Measurements from ENCODE around the gene CNIH3. TPM values are rescaled to one million over a fixed set of nuclear protein-coding genes. Genes with fewer than 3 reads are reported as not detected.
"Not testable (repeated sequence)": the region's sequence is repeated elsewhere in the genome, so short reads cannot be mapped to it uniquely, and the experiment has no call there.

The CNIH3 gene
- total RNA-seq, 2 donors from 2014 or later = 1.4 to 2.8 TPM

DNA sequence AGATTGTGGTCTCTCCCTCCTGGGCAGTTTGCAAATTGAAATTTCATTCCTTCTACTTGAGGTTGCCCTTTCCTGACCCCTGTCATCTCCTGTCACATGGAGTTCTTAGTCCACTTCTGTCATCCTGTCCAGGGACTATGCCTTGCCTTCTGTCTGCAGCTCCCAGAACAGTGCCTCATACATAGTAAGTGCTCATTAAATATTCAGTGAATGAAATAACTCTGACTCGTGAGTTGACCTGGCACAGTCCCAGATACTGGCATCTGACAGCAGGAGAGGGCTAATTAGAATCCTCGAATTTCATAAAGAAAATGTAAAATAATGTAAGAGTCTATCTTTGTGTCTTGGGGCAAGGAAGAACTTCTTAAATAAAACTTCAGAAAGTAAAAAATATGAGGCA is 50.8 kb downstream of the CNIH3 start:
- Mint-ChIP-seq H3K27ac (no peak overlapping the region), H3K36me3 (ENCODE audit: low read depth) (no peaks in the 10 kb centered on the region), H3K27me3 (peaks cover 20% of the 10 kb centered on the region), H3K4me1 (no peaks in the 10 kb centered on the region), H3K4me3 (no peak overlapping the region)
- ATAC-seq (no peak), DNase-seq (no peak)
- H3K9me3 ChIP-seq (ENCODE audit: control insufficient read depth, low read length, poor library complexity, severe bottlenecking) = no peaks in the 10 kb centered on the region

- ATAC-seq = no peak
- Mint-ChIP-seq H3K27me3 (peaks cover 10% of the 10 kb centered on the region), H3K36me3 (ENCODE audit: low read depth) (no peaks in the 10 kb centered on the region), H3K4me3 (no peak overlapping the region), H3K4me1 (no peaks in the 10 kb centered on the region), H3K27ac (no peak overlapping the region)
- no peaks in the 10 kb centered on the region for H3K9me3 ChIP-seq (ENCODE audit: control insufficient read depth, low read length, poor library complexity, severe bottlenecking)
- DNase-seq = no peak
Observed at GRCh38 chr1:224668984-224669383, 52.9 kb downstream of the CNIH3 start.

DNA sequence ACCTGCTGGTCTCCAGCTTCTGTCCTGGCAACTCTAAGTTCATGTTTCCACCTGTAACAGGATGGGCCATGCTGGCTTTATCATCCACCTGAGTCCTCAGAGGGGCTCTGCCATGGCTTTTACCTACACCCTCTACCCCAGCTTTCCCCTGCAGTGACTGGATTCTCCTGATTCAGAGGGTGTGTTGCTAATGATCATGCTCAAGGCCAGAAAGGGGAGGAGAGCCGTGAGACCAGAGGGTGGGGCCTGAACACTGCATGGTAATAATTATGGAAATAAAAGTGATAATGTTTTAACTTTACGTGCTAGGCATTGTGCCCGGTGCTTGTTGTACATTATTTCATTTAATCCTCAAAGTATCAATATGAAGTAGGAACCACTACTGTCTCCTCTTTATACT is 53.3 kb downstream of the CNIH3 start:
- no peaks in the 10 kb centered on the region for H3K9me3 ChIP-seq (ENCODE audit: control insufficient read depth, low read length, poor library complexity, severe bottlenecking)
- H3K27me3 Mint-ChIP-seq = peaks cover 10% of the 10 kb centered on the region
- ATAC-seq (no peak), DNase-seq (no peak)
- no peak overlapping the region for H3K4me3 Mint-ChIP-seq
- H3K4me1 Mint-ChIP-seq = no peaks in the 10 kb centered on the region
- no peaks in the 10 kb centered on the region for H3K36me3 Mint-ChIP-seq (ENCODE audit: low read depth)
- no peak overlapping the region for H3K27ac Mint-ChIP-seq

- Mint-ChIP-seq H3K27me3 (peaks cover 15% of the 10 kb centered on the region), H3K4me3 (no peak overlapping the region), H3K27ac (no peak overlapping the region), H3K36me3 (ENCODE audit: low read depth) (no peaks in the 10 kb centered on the region), H3K4me1 (no peaks in the 10 kb centered on the region)
- no peaks in the 10 kb centered on the region for H3K9me3 ChIP-seq (ENCODE audit: control insufficient read depth, low read length, poor library complexity, severe bottlenecking)
- ATAC-seq (no peak), DNase-seq (no peak)
Observed at GRCh38 chr1:224670506-224670905, 54.4 kb downstream of the CNIH3 start.

DNA sequence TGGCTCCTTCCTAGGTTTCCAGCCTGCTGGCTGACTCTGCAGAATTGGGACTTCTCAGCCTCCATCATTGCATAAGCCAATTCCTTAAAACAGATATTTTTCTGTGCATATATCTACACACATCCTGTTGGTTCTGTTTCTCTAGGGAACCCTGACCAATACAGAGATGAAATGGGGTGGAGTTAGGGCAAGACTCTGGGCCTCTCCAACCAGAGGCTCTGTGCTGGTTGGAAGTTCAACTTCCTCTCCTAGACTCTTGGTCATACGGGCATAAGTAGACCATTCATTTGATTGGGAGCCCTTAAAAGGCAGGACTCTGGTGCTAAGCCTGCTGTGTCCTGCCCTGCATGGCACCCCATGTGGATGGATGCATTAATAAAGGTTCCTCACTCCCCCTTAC is 55.0 kb downstream of the CNIH3 start:
- DNase-seq = no peak
- Mint-ChIP-seq H3K36me3 (ENCODE audit: low read depth) (no peaks in the 10 kb centered on the region), H3K4me3 (no peak overlapping the region), H3K27ac (no peak overlapping the region), H3K27me3 (peaks cover 15% of the 10 kb centered on the region), H3K4me1 (no peaks in the 10 kb centered on the region)
- no peak for ATAC-seq
- H3K9me3 ChIP-seq (ENCODE audit: control insufficient read depth, low read length, poor library complexity, severe bottlenecking) = no peaks in the 10 kb centered on the region

GRCh38 chr1:224673141-224673540 is 57.0 kb downstream of the CNIH3 start:
- no peak for DNase-seq
- no peak for ATAC-seq
- Mint-ChIP-seq H3K4me1 (no peaks in the 10 kb centered on the region), H3K36me3 (ENCODE audit: low read depth) (no peaks in the 10 kb centered on the region), H3K27me3 (peaks cover 17% of the 10 kb centered on the region), H3K27ac (no peak overlapping the region), H3K4me3 (no peak overlapping the region)
- no peaks in the 10 kb centered on the region for H3K9me3 ChIP-seq (ENCODE audit: control insufficient read depth, low read length, poor library complexity, severe bottlenecking)

DNA sequence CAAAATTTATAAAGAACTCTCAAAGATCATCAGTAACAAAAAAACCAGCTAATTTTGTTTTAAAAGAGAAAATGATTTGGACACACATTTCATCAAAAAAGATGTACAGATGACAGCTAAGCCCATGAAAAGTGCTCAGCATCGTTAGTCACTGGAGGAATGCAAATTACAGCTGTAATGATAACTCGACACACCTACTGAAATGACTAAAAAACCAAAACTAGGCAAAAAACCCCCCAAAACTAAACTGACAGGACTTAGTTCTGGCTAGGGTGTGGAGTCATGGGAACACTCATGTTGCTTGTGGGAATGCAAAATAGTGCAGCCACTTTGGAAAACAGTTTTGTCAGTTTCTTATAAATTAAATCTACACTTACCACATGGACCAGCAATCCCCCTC is 59.5 kb downstream of the CNIH3 start:
- ATAC-seq = no peak
- no peaks in the 10 kb centered on the region for H3K4me1 Mint-ChIP-seq

GRCh38 chr1:224676551-224676950 is 60.4 kb downstream of the CNIH3 start:
- DNase-seq (no peak), ATAC-seq (no peak)
- no peaks in the 10 kb centered on the region for H3K36me3 Mint-ChIP-seq (ENCODE audit: low read depth)
- H3K4me1 Mint-ChIP-seq = no peaks in the 10 kb centered on the region
- peaks cover 22% of the 10 kb centered on the region for H3K27me3 Mint-ChIP-seq
- no peak overlapping the region for H3K4me3 Mint-ChIP-seq
- H3K27ac Mint-ChIP-seq = no peak overlapping the region
- no peaks in the 10 kb centered on the region for H3K9me3 ChIP-seq (ENCODE audit: control insufficient read depth, low read length, poor library complexity, severe bottlenecking)

More for the DNA sequence above, 59.5 kb downstream of the CNIH3 start:
- H3K27me3 Mint-ChIP-seq = peaks cover 17% of the 10 kb centered on the region
- H3K9me3 ChIP-seq (ENCODE audit: control insufficient read depth, low read length, poor library complexity, severe bottlenecking) = no peaks in the 10 kb centered on the region
- no peak overlapping the region for H3K4me3 Mint-ChIP-seq
- no peaks in the 10 kb centered on the region for H3K36me3 Mint-ChIP-seq (ENCODE audit: low read depth)
- DNase-seq = no peak
- H3K27ac Mint-ChIP-seq = no peak overlapping the region

- Mint-ChIP-seq H3K4me3 (no peak overlapping the region), H3K27me3 (peaks cover 21% of the 10 kb centered on the region), H3K27ac (no peak overlapping the region), H3K36me3 (ENCODE audit: low read depth) (no peaks in the 10 kb centered on the region), H3K4me1 (no peaks in the 10 kb centered on the region)
- no peaks in the 10 kb centered on the region for H3K9me3 ChIP-seq (ENCODE audit: control insufficient read depth, low read length, poor library complexity, severe bottlenecking)
- DNase-seq = no peak
- ATAC-seq = no peak
Observed at GRCh38 chr1:224678168-224678567, 62.1 kb downstream of the CNIH3 start.

- no peaks in the 10 kb centered on the region for H3K36me3 Mint-ChIP-seq (ENCODE audit: low read depth)
- H3K9me3 ChIP-seq (ENCODE audit: control insufficient read depth, low read length, poor library complexity, severe bottlenecking) = no peaks in the 10 kb centered on the region
- DNase-seq = no peak
- no peak for ATAC-seq
- peaks cover 27% of the 10 kb centered on the region for H3K27me3 Mint-ChIP-seq
- H3K4me1 Mint-ChIP-seq = no peaks in the 10 kb centered on the region
- no peak overlapping the region for H3K4me3 Mint-ChIP-seq
- no peak overlapping the region for H3K27ac Mint-ChIP-seq
Observed at GRCh38 chr1:224679606-224680005, 63.5 kb downstream of the CNIH3 start.

GRCh38 chr1:224681816-224682215 is 65.7 kb downstream of the CNIH3 start:
- Mint-ChIP-seq H3K36me3 (ENCODE audit: low read depth) (no peaks in the 10 kb centered on the region), H3K4me3 (no peak overlapping the region), H3K4me1 (no peaks in the 10 kb centered on the region), H3K27ac (no peak overlapping the region), H3K27me3 (peaks cover 29% of the 10 kb centered on the region)
- DNase-seq (no peak), ATAC-seq (no peak)
- H3K9me3 ChIP-seq (ENCODE audit: control insufficient read depth, low read length, poor library complexity, severe bottlenecking) = no peaks in the 10 kb centered on the region

DNA sequence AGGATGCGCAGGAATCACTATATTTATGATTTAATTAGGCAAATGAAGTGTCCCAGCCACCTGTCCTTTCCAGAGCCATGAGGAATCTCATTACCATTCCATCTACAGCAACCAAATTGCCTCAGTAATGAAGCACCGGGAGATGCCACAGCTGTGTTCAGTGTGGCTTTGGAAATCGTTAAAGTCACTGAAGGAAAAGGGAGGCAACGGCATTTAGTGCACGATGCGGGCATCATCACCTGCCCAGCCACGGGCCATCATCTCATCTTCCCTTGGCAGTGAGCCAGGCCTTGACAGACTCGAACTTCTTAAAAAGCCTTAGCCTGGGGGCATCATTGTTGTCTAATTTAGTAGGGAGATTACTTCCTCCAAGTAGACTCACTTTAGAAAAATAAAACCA is 67.8 kb downstream of the CNIH3 start:
- Mint-ChIP-seq H3K27me3 (peaks cover 25% of the 10 kb centered on the region), H3K36me3 (ENCODE audit: low read depth) (no peaks in the 10 kb centered on the region), H3K4me1 (no peaks in the 10 kb centered on the region), H3K27ac (no peak overlapping the region), H3K4me3 (no peak overlapping the region)
- DNase-seq = no peak
- ATAC-seq = no peak
- no peaks in the 10 kb centered on the region for H3K9me3 ChIP-seq (ENCODE audit: control insufficient read depth, low read length, poor library complexity, severe bottlenecking)

- Mint-ChIP-seq H3K27me3 (peaks cover 34% of the 10 kb centered on the region), H3K4me3 (no peak overlapping the region), H3K36me3 (ENCODE audit: low read depth) (no peaks in the 10 kb centered on the region), H3K4me1 (no peaks in the 10 kb centered on the region), H3K27ac (no peak overlapping the region)
- no peaks in the 10 kb centered on the region for H3K9me3 ChIP-seq (ENCODE audit: control insufficient read depth, low read length, poor library complexity, severe bottlenecking)
- no peak for ATAC-seq
- no peak for DNase-seq
Observed at GRCh38 chr1:224684979-224685425, 68.9 kb downstream of the CNIH3 start.

- H3K4me1 Mint-ChIP-seq; H3K4me3 Mint-ChIP-seq; ATAC-seq; H3K36me3 Mint-ChIP-seq (ENCODE audit: low read depth); H3K9me3 ChIP-seq (ENCODE audit: control insufficient read depth, low read length, poor library complexity, severe bottlenecking); DNase-seq; H3K27ac Mint-ChIP-seq: not testable (repeated sequence)
- H3K27me3 Mint-ChIP-seq = peaks cover 29% of the 10 kb centered on the region
Observed at GRCh38 chr1:224686140-224686539, 70.0 kb downstream of the CNIH3 start.
